HEK293 (cell line): ENCODE data around the gene EBLN1.

Source experiments
- CTCF ChIA-PET: fragments of 350-600 bp; formaldehyde crosslinking; extraction: SDS; loops from one replicate; lab custom pipeline; 2021; ENCODE audit warnings: antibody characterized with exemption; lab: Yijun Ruan, JAX
- POLR2A ChIA-PET: fragments of 300-600 bp; formaldehyde crosslinking; extraction: SDS; loops from one replicate; lab custom pipeline; 2020; ENCODE audit warnings: antibody characterized with exemption, inconsistent platforms; lab: Yijun Ruan, JAX
- H3K27ac ChIP-seq: fragments of 200-500 bp; sonication (Bioruptor generic); 2 replicates; pipeline ENCODE4 v1.5.1; 2014; ENCODE audit warnings: low read depth, low read length, control low read depth, inconsistent platforms; ENCODE audit errors: extremely low read depth
- H3K36me3 ChIP-seq, 2 experiments: fragments of 200-500 bp in 1 of 2; sonication (Bioruptor generic) in 1 of 2; 1 replicate in 1 of 2; 2 replicates in 1 of 2; pipeline ENCODE4 v1.5.1; 2014 to 2017; ENCODE audit warnings: inconsistent platforms in 2 of 2, low read length in 2 of 2; ENCODE audit not compliant: control insufficient read depth in 2 of 2, insufficient read depth in 1 of 2
- H3K4me1 ChIP-seq: fragments of 200-500 bp; sonication (Bioruptor generic); 2 replicates; pipeline ENCODE4 v1.5.1; 2014; ENCODE audit warnings: mild to moderate bottlenecking, low read length, inconsistent platforms; ENCODE audit not compliant: control insufficient read depth, insufficient read depth
- H3K4me3 ChIP-seq: 2 replicates; pipeline ENCODE4 v1.5.1; 2011; ENCODE audit warnings: low read depth, mild to moderate bottlenecking, control low read depth, low read length, moderate library complexity
- H3K9me3 ChIP-seq: fragments of 200-500 bp; sonication (Bioruptor generic); 2 replicates; pipeline ENCODE4 v1.5.1; 2014; ENCODE audit warnings: low read depth, low read length, inconsistent platforms; ENCODE audit not compliant: control insufficient read depth, insufficient read depth
- FEZF1 ChIP-seq: fragments of 450-650 bp; formaldehyde crosslinking; IDR thresholded peaks from 2 replicates; pipeline ENCODE4 v1.5.1; 2016; ENCODE audit warnings: missing biosample characterization, missing genetic modification characterization
- HOXA7 ChIP-seq: sonication (generic); formaldehyde crosslinking; IDR thresholded peaks from 2 replicates; pipeline ENCODE4 v1.8.1; 2022; ENCODE audit warnings: missing genetic modification reagents, borderline replicate concordance
- ZBTB20 ChIP-seq: fragments of 450-650 bp; formaldehyde crosslinking; IDR thresholded peaks from 2 replicates; pipeline ENCODE4 v1.5.1; 2016; ENCODE audit warnings: missing biosample characterization, missing genetic modification characterization
- ZIC2 ChIP-seq: fragments of 450-650 bp; formaldehyde crosslinking; IDR thresholded peaks from 2 replicates; pipeline ENCODE4 v1.5.1; 2016; ENCODE audit warnings: missing biosample characterization, missing genetic modification characterization
- ZNF146 ChIP-seq: fragments of 450-650 bp; formaldehyde crosslinking; IDR thresholded peaks from 2 replicates; pipeline ENCODE4 v1.5.1; 2016; ENCODE audit warnings: missing biosample characterization, missing genetic modification characterization
- ZNF211 ChIP-seq: fragments of 450-650 bp; formaldehyde crosslinking; IDR thresholded peaks from 2 replicates; pipeline ENCODE4 v1.5.1; 2016; ENCODE audit warnings: low read depth, missing biosample characterization, missing genetic modification characterization
- ZNF214 ChIP-seq: fragments of 450-650 bp; formaldehyde crosslinking; IDR thresholded peaks from 2 replicates; pipeline ENCODE4 v1.5.1; 2017; ENCODE audit warnings: missing biosample characterization, mild to moderate bottlenecking, missing genetic modification characterization, borderline replicate concordance
- ZNF394 ChIP-seq: fragments of 450-650 bp; formaldehyde crosslinking; IDR thresholded peaks from 2 replicates; pipeline ENCODE4 v1.5.1; 2016; ENCODE audit warnings: missing biosample characterization, missing genetic modification characterization, mild to moderate bottlenecking, moderate library complexity, borderline replicate concordance
- ZNF530 ChIP-seq: fragments of 450-650 bp; formaldehyde crosslinking; IDR thresholded peaks from 2 replicates; pipeline ENCODE4 v1.5.1; 2016; ENCODE audit warnings: low read depth, missing biosample characterization, missing genetic modification characterization
- ZNF544 ChIP-seq: fragments of 450-650 bp; formaldehyde crosslinking; IDR thresholded peaks from 2 replicates; pipeline ENCODE4 v1.5.0; 2017; ENCODE audit warnings: missing biosample characterization, missing genetic modification characterization
- ZNF658 ChIP-seq: fragments of 450-650 bp; formaldehyde crosslinking; IDR thresholded peaks from 2 replicates; pipeline ENCODE4; 2016; ENCODE audit warnings: missing biosample characterization, missing genetic modification characterization
- ZNF747 ChIP-seq: fragments of 450-650 bp; formaldehyde crosslinking; IDR thresholded peaks from 2 replicates; pipeline ENCODE4 v1.5.1; 2016; ENCODE audit warnings: missing biosample characterization, missing genetic modification characterization
- ZNF76 ChIP-seq: fragments of 450-650 bp; formaldehyde crosslinking; IDR thresholded peaks from 2 replicates; pipeline ENCODE4; 2016; ENCODE audit warnings: low read depth, missing biosample characterization, missing genetic modification characterization, borderline replicate concordance
- ZSCAN16 ChIP-seq: fragments of 450-650 bp; formaldehyde crosslinking; IDR thresholded peaks from 2 replicates; pipeline ENCODE4 v1.5.1; 2016; ENCODE audit warnings: missing biosample characterization, missing genetic modification characterization
- ZXDB ChIP-seq: fragments of 450-650 bp; formaldehyde crosslinking; IDR thresholded peaks from 2 replicates; pipeline ENCODE4 v1.5.1; 2016; ENCODE audit warnings: missing biosample characterization, missing genetic modification characterization
- TF ChIP-seq, protein P1 (sequence below): fragments of 450-650 bp; formaldehyde crosslinking; IDR thresholded peaks from 2 replicates; pipeline ENCODE4 v1.5.1; 2017; ENCODE audit warnings: missing biosample characterization, missing genetic modification characterization
- TF ChIP-seq, protein P2 (sequence below): fragments of 450-650 bp; formaldehyde crosslinking; IDR thresholded peaks from 2 replicates; pipeline ENCODE4 v1.5.0; 2017; ENCODE audit warnings: missing biosample characterization, missing genetic modification characterization, borderline replicate concordance
- TF ChIP-seq, protein P3 (sequence below): fragments of 450-650 bp; formaldehyde crosslinking; IDR thresholded peaks from 2 replicates; pipeline ENCODE4 v1.5.1; 2017; ENCODE audit warnings: missing biosample characterization, mild to moderate bottlenecking, missing genetic modification characterization, moderate library complexity
- TF ChIP-seq, protein P4 (sequence below): fragments of 450-650 bp; formaldehyde crosslinking; IDR thresholded peaks from 2 replicates; pipeline ENCODE4 v1.5.1; 2016; ENCODE audit warnings: missing biosample characterization, missing genetic modification characterization

The EBLN1 gene

DNA sequence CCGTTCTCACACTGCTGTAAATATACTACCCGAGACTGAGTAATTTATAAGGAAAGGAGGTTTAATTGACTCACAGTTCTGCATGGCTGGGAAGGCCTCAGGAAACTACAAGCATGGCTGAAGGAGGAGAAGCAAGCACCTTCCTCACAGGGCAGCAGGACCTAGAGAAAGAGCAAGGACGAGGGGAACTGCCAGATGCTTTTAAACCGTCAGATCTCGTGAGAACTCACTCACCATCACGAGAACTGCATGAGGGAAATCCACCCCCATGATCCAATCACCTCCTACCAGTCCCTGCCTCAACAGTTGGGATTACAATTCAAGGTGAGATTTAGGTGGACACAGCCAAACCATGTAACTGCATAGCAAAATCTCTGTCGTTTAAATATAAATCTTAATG is at the start of gene EBLN1:
Gene EBLN1, minus strand, starts transcription at position 174 of the 400 bp plus-strand sequence. CDS start 8,032 bp downstream, outside the sequence.
- H3K27ac ChIP-seq: no peak within 1 kb of the TSS
- TF ChIP-seq ZNF76 (tag by site-specific recombination) (no peak), HOXA7 (CRISPR knock-in tag) (no peak), ZNF214 (tag by site-specific recombination) (no peak), ZIC2 (tag by site-specific recombination) (no peak), ZNF658 (tag by site-specific recombination) (no peak), ZNF211 (tag by site-specific recombination) (no peak), ZXDB (tag by site-specific recombination) (no peak), ZNF394 (tag by site-specific recombination) (no peak), ZNF747 (tag by site-specific recombination) (no peak), ZNF544 (tag by site-specific recombination) (no peak), FEZF1 (no peak), ZNF530 (tag by site-specific recombination) (no peak), ZNF146 (tag by site-specific recombination) (no peak), ZSCAN16 (tag by site-specific recombination) (no peak), ZBTB20 (tag by site-specific recombination) (no peak)
- TF ChIP-seq, protein P1, sequence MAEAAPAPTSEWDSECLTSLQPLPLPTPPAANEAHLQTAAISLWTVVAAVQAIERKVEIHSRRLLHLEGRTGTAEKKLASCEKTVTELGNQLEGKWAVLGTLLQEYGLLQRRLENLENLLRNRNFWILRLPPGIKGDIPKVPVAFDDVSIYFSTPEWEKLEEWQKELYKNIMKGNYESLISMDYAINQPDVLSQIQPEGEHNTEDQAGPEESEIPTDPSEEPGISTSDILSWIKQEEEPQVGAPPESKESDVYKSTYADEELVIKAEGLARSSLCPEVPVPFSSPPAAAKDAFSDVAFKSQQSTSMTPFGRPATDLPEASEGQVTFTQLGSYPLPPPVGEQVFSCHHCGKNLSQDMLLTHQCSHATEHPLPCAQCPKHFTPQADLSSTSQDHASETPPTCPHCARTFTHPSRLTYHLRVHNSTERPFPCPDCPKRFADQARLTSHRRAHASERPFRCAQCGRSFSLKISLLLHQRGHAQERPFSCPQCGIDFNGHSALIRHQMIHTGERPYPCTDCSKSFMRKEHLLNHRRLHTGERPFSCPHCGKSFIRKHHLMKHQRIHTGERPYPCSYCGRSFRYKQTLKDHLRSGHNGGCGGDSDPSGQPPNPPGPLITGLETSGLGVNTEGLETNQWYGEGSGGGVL (tag by site-specific recombination): no peak
- TF ChIP-seq, protein P2, sequence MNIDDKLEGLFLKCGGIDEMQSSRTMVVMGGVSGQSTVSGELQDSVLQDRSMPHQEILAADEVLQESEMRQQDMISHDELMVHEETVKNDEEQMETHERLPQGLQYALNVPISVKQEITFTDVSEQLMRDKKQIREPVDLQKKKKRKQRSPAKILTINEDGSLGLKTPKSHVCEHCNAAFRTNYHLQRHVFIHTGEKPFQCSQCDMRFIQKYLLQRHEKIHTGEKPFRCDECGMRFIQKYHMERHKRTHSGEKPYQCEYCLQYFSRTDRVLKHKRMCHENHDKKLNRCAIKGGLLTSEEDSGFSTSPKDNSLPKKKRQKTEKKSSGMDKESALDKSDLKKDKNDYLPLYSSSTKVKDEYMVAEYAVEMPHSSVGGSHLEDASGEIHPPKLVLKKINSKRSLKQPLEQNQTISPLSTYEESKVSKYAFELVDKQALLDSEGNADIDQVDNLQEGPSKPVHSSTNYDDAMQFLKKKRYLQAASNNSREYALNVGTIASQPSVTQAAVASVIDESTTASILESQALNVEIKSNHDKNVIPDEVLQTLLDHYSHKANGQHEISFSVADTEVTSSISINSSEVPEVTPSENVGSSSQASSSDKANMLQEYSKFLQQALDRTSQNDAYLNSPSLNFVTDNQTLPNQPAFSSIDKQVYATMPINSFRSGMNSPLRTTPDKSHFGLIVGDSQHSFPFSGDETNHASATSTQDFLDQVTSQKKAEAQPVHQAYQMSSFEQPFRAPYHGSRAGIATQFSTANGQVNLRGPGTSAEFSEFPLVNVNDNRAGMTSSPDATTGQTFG (tag by site-specific recombination): no peak
- TF ChIP-seq, protein P3, sequence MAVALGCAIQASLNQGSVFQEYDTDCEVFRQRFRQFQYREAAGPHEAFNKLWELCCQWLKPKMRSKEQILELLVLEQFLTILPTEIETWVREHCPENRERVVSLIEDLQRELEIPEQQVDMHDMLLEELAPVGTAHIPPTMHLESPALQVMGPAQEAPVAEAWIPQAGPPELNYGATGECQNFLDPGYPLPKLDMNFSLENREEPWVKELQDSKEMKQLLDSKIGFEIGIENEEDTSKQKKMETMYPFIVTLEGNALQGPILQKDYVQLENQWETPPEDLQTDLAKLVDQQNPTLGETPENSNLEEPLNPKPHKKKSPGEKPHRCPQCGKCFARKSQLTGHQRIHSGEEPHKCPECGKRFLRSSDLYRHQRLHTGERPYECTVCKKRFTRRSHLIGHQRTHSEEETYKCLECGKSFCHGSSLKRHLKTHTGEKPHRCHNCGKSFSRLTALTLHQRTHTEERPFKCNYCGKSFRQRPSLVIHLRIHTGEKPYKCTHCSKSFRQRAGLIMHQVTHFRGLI (tag by site-specific recombination): no peak
- TF ChIP-seq, protein P4, sequence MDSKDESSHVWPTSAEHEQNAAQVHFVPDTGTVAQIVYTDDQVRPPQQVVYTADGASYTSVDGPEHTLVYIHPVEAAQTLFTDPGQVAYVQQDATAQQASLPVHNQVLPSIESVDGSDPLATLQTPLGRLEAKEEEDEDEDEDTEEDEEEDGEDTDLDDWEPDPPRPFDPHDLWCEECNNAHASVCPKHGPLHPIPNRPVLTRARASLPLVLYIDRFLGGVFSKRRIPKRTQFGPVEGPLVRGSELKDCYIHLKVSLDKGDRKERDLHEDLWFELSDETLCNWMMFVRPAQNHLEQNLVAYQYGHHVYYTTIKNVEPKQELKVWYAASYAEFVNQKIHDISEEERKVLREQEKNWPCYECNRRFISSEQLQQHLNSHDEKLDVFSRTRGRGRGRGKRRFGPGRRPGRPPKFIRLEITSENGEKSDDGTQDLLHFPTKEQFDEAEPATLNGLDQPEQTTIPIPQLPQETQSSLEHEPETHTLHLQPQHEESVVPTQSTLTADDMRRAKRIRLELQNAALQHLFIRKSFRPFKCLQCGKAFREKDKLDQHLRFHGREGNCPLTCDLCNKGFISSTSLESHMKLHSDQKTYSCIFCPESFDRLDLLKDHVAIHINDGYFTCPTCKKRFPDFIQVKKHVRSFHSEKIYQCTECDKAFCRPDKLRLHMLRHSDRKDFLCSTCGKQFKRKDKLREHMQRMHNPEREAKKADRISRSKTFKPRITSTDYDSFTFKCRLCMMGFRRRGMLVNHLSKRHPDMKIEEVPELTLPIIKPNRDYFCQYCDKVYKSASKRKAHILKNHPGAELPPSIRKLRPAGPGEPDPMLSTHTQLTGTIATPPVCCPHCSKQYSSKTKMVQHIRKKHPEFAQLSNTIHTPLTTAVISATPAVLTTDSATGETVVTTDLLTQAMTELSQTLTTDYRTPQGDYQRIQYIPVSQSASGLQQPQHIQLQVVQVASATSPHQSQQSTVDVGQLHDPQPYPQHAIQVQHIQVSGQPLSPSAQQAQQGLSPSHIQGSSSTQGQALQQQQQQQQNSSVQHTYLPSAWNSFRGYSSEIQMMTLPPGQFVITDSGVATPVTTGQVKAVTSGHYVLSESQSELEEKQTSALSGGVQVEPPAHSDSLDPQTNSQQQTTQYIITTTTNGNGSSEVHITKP (tag by site-specific recombination): no peak
- ChIA-PET CTCF (interaction anchor here (0.5 kb wide), 1 partner anchor 98 kb away, joined by 3 read pairs; no protein-coding TSS in a partner anchor), POLR2A (no interaction called here)
- no peaks in the 10 kb centered on the region for H3K9me3 ChIP-seq
- H3K36me3 ChIP-seq: no peaks in the 10 kb centered on the region
- no peaks in the 10 kb centered on the region for H3K4me1 ChIP-seq
- no peak within 1 kb of the TSS for H3K4me3 ChIP-seq
